RPMI8226 (cell line): ENCODE data around the gene SLIT2.

Experiments used
- DNase-seq: peaks from one replicate; pipeline ENCODE4 v3.0.0-alpha.2; 2015

SLIT2 gene

GRCh38 chr4:20251796-20252655 lies at the start of gene SLIT2:
TSS of gene SLIT2 (plus strand) at chr4:20251905. CDS start at chr4:20253816, 1,911 bp downstream.
- DNase-seq: peak; percentile 69

- no peak for DNase-seq
Observed at GRCh38 chr4:20203508-20203907, 48.2 kb upstream of the SLIT2 start.

GRCh38 chr4:20217521-20217920 lies 34.2 kb upstream of the SLIT2 start:
- DNase-seq: no peak

GRCh38 chr4:20217951-20218350 lies 33.8 kb upstream of the SLIT2 start:
- DNase-seq: no peak

- no peak for DNase-seq
Observed at GRCh38 chr4:20219521-20219920, 32.2 kb upstream of the SLIT2 start.

- no peak for DNase-seq
Observed at GRCh38 chr4:20237894-20238537, 13.7 kb upstream of the SLIT2 start.

GRCh38 chr4:20248155-20248558 lies 3.5 kb upstream of the SLIT2 start:
- peak; percentile 37 for DNase-seq

- DNase-seq: no peak
Observed at GRCh38 chr4:20249333-20249732, 2.4 kb upstream of the SLIT2 start.

- no peak for DNase-seq
Observed at GRCh38 chr4:20251031-20251795, 492 bp upstream of the SLIT2 start.

- no peak for DNase-seq
Observed at GRCh38 chr4:20252656-20253282, 1.1 kb downstream of the SLIT2 start.

- DNase-seq: no peak
Observed at GRCh38 chr4:20253283-20253734, 1.6 kb downstream of the SLIT2 start.

GRCh38 chr4:20253735-20254409 lies 2.2 kb downstream of the SLIT2 start:
- DNase-seq: no peak

GRCh38 chr4:20254511-20255250 lies 3.0 kb downstream of the SLIT2 start:
- DNase-seq: no peak

- no peak for DNase-seq
Observed at GRCh38 chr4:20255251-20255586, 3.5 kb downstream of the SLIT2 start.

- DNase-seq: no peak
Observed at GRCh38 chr4:20255823-20256222, 4.1 kb downstream of the SLIT2 start.

- no peak for DNase-seq
Observed at GRCh38 chr4:20256381-20256881, 4.7 kb downstream of the SLIT2 start.

GRCh38 chr4:20259707-20260106 lies 8.0 kb downstream of the SLIT2 start:
- no peak for DNase-seq

GRCh38 chr4:20260821-20261220 lies 9.1 kb downstream of the SLIT2 start:
- no peak for DNase-seq

GRCh38 chr4:20262221-20262620 lies 10.5 kb downstream of the SLIT2 start:
- no peak for DNase-seq

GRCh38 chr4:20264688-20265087 lies 13.0 kb downstream of the SLIT2 start:
- DNase-seq: no peak

- DNase-seq: no peak
Observed at GRCh38 chr4:20265726-20266125, 14.0 kb downstream of the SLIT2 start.
